Hepatocyte (in vitro differentiated cells): Measurements from ENCODE around the gene PDP2. TPM values are rescaled to one million over a fixed set of nuclear protein-coding genes. Genes with fewer than 3 reads are reported as not detected.

Experiments
- DNase-seq: peaks from one replicate; pipeline ENCODE4 v3.0.0-alpha.2; 2016; ENCODE audit warnings: low spot score
- H2AFZ ChIP-seq: fragments of 200-600 bp; sonication (generic); 2 replicates; pipeline ENCODE4 v1.6.0; 2016; ENCODE audit warnings: antibody characterized with exemption, mild to moderate bottlenecking
- H3K27ac ChIP-seq: fragments of 200-600 bp; sonication (generic); 2 replicates; pipeline ENCODE4 v1.5.1; 2016; ENCODE audit warnings: mild to moderate bottlenecking
- H3K27me3 ChIP-seq: fragments of 200-600 bp; sonication (generic); 2 replicates; pipeline ENCODE4 v1.6.1; 2016
- H3K36me3 ChIP-seq: fragments of 200-600 bp; sonication (generic); replicated peaks from 2 replicates; pipeline ENCODE4 v1.5.1; 2016; ENCODE audit warnings: low read depth; ENCODE audit not compliant: insufficient read depth
- H3K4me1 ChIP-seq: fragments of 200-600 bp; sonication (generic); 2 replicates; pipeline ENCODE4 v1.5.1; 2016; ENCODE audit warnings: mild to moderate bottlenecking, moderate library complexity; ENCODE audit not compliant: insufficient read depth
- H3K4me2 ChIP-seq: fragments of 200-600 bp; sonication (generic); 2 replicates; pipeline ENCODE4 v1.6.0; 2016
- H3K4me3 ChIP-seq: fragments of 200-600 bp; sonication (generic); 2 replicates; pipeline ENCODE4 v1.5.1; 2016; ENCODE audit warnings: mild to moderate bottlenecking
- H3K79me2 ChIP-seq: fragments of 200-600 bp; sonication (generic); 2 replicates; pipeline ENCODE4 v1.6.0; 2017; ENCODE audit warnings: mild to moderate bottlenecking
- H3K9me2 ChIP-seq: fragments of 200-600 bp; sonication (generic); replicated peaks from 2 replicates; pipeline ENCODE4 v1.6.0; 2017; ENCODE audit warnings: mild to moderate bottlenecking; ENCODE audit not compliant: insufficient read depth
- H3K9me3 ChIP-seq: fragments of 200-600 bp; sonication (generic); 2 replicates; pipeline ENCODE4 v1.5.1; 2016; ENCODE audit warnings: low read depth, mild to moderate bottlenecking
- H4K20me1 ChIP-seq: fragments of 200-600 bp; sonication (generic); 2 replicates; pipeline ENCODE4 v1.6.0; 2016; ENCODE audit warnings: mild to moderate bottlenecking; ENCODE audit not compliant: insufficient read depth, poor library complexity, severe bottlenecking
- EZH2 ChIP-seq: fragments of 200-600 bp; sonication (generic); IDR thresholded peaks from 2 replicates; pipeline ENCODE4 v1.6.1; 2016; ENCODE audit warnings: antibody characterized with exemption, mild to moderate bottlenecking, borderline replicate concordance
- EZH2phosphoT487 ChIP-seq: fragments of 200-600 bp; sonication (generic); IDR thresholded peaks from one replicate; pipeline ENCODE4 v1.6.1; 2018; ENCODE audit warnings: antibody characterized with exemption, mild to moderate bottlenecking, low read depth, moderate library complexity; ENCODE audit not compliant: unreplicated experiment, severe bottlenecking
- WGBS: methylation state at CpG from one replicate; pipeline ENCODE4 v1.1.6; 2016; ENCODE audit warnings: low lambda C conversion rate; ENCODE audit errors: missing lambda C conversion rate; 5-methylcytosine and 5-hydroxymethylcytosine counted together
- polyA plus RNA-seq: library from polyadenylated mRNA; unstranded; fragments of >200 nt; fragmentation: Nextera tagmentation; extraction: Ambion mirVana; gene quantifications from 2 replicates; pipeline ENCODE4 v1.2.1, GENCODE V29; 2016
- total RNA-seq: library from RNA; depleted of rRNA; stranded (reverse); fragments of >200 nt; gene quantifications from 2 replicates; pipeline ENCODE4 v1.2.3, GENCODE V29; 2014
- TF ChIP-seq, protein P1 (sequence below): fragments of 200-600 bp; sonication (generic); IDR thresholded peaks from 2 replicates; pipeline ENCODE4 v1.5.1; 2016; ENCODE audit warnings: antibody characterized with exemption, mild to moderate bottlenecking; ENCODE audit not compliant: poor library complexity

The PDP2 gene
- total and polyA plus RNA-seq, 2 experiments from 2014 or later = 5.2 to 17.7 TPM

- WGBS = 100% methylated on average over 3 of the region's 3 CpGs
- Histone ChIP-seq H3K4me1 (peaks cover 5% of the 10 kb centered on the region), H3K9me2 (no peaks in the 10 kb centered on the region), H3K9me3 (no peaks in the 10 kb centered on the region), H3K79me2 (peaks cover 36% of the 10 kb centered on the region), H3K36me3 (no peaks in the 10 kb centered on the region), H3K4me3 (no peak overlapping the region), H3K27ac (no peak overlapping the region), H3K4me2 (peak overlapping the region; percentile 99), H2AFZ (no peak overlapping the region), H4K20me1 (no peaks in the 10 kb centered on the region), H3K27me3 (no peaks in the 10 kb centered on the region)
- DNase-seq = no peak
- TF ChIP-seq, protein P1, sequence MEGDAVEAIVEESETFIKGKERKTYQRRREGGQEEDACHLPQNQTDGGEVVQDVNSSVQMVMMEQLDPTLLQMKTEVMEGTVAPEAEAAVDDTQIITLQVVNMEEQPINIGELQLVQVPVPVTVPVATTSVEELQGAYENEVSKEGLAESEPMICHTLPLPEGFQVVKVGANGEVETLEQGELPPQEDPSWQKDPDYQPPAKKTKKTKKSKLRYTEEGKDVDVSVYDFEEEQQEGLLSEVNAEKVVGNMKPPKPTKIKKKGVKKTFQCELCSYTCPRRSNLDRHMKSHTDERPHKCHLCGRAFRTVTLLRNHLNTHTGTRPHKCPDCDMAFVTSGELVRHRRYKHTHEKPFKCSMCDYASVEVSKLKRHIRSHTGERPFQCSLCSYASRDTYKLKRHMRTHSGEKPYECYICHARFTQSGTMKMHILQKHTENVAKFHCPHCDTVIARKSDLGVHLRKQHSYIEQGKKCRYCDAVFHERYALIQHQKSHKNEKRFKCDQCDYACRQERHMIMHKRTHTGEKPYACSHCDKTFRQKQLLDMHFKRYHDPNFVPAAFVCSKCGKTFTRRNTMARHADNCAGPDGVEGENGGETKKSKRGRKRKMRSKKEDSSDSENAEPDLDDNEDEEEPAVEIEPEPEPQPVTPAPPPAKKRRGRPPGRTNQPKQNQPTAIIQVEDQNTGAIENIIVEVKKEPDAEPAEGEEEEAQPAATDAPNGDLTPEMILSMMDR = no peak
- TF ChIP-seq EZH2 (no peak), EZH2phosphoT487 (no peak)
Observed at GRCh38 chr16:66882702-66883101, 2.4 kb downstream of the PDP2 start.

- Histone ChIP-seq H3K4me2 (no peak overlapping the region), H3K4me3 (no peak overlapping the region), H3K36me3 (no peaks in the 10 kb centered on the region), H3K4me1 (no peaks in the 10 kb centered on the region), H3K79me2 (peaks cover 36% of the 10 kb centered on the region), H3K27me3 (no peaks in the 10 kb centered on the region), H3K9me3 (no peaks in the 10 kb centered on the region), H3K9me2 (no peaks in the 10 kb centered on the region), H3K27ac (no peak overlapping the region), H2AFZ (no peak overlapping the region), H4K20me1 (no peaks in the 10 kb centered on the region)
- no peak for DNase-seq
- 94% methylated on average over 12 of the region's 12 CpGs for WGBS
- no peak for TF ChIP-seq EZH2phosphoT487
- TF ChIP-seq, protein P1 = no peak
- no peak for TF ChIP-seq EZH2
Observed at GRCh38 chr16:66885491-66885890, 5.2 kb downstream of the PDP2 start.

DNA sequence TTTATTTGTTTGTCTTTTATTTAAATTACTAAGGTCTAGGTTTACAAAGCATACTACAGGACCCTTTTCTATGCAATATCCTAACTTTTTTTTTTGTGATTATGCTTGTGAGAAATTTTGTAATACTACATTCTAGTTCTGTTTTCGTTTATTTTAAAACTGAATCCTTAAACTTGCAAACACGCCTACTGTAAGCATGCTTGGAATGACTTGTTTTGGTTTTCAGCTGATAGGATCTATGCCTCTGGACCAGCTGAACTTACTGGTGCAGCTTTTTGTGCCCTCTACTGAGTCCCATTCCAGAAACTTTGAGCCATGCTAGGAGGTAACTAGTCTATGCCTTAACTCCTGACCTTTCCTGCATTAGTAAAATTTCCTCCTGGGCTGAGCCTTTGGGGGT is 6.0 kb downstream of the PDP2 start:
- Histone ChIP-seq H2AFZ (no peak overlapping the region), H3K4me3 (no peak overlapping the region), H3K4me2 (no peak overlapping the region), H4K20me1 (no peaks in the 10 kb centered on the region), H3K27ac (no peak overlapping the region), H3K4me1 (no peaks in the 10 kb centered on the region), H3K27me3 (no peaks in the 10 kb centered on the region), H3K79me2 (peaks cover 28% of the 10 kb centered on the region), H3K36me3 (no peaks in the 10 kb centered on the region), H3K9me3 (no peaks in the 10 kb centered on the region), H3K9me2 (no peaks in the 10 kb centered on the region)
- TF ChIP-seq EZH2phosphoT487 (no peak), EZH2 (no peak)
- TF ChIP-seq, protein P1 = no peak
- no peak for DNase-seq
- 63% methylated on average over 2 of the region's 2 CpGs for WGBS

DNA sequence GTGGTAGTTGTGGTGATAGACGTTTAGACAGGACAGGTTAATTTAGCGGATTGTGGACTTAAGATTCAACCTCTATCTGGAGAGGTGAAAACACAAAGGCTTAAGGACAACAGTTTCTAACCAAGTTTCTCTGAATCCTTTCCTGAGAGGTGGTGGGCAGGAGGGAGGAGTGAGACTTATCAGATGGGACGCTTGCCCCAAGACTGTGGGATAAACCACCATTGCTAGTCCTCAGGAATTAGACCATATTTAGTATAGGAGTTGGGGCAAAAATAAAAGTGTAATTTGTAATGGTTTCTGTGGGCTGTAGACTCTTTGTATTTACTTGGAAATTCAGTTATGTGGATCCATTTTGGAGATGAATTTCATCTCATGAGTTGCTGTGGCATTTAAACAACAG is 6.6 kb downstream of the PDP2 start:
- no peaks in the 10 kb centered on the region for H3K9me3 ChIP-seq
- H3K27me3 ChIP-seq = no peaks in the 10 kb centered on the region
- 77% methylated on average over 3 of the region's 3 CpGs for WGBS
- no peaks in the 10 kb centered on the region for H3K9me2 ChIP-seq
- H3K4me2 ChIP-seq = no peak overlapping the region
- TF ChIP-seq EZH2 = no peak
- TF ChIP-seq, protein P1 = no peak
- no peak for TF ChIP-seq EZH2phosphoT487
- no peaks in the 10 kb centered on the region for H3K36me3 ChIP-seq
- H3K79me2 ChIP-seq = peaks cover 22% of the 10 kb centered on the region
- no peak overlapping the region for H3K4me3 ChIP-seq
- no peak overlapping the region for H2AFZ ChIP-seq
- H3K27ac ChIP-seq = no peak overlapping the region
- DNase-seq = no peak
- H4K20me1 ChIP-seq = no peaks in the 10 kb centered on the region
- no peaks in the 10 kb centered on the region for H3K4me1 ChIP-seq
